Hematopoietic multipotent progenitor cell treated with erythropoietin and hydrocortisone succinate and interleukin-3 and kit ligand, for 17 days (in vitro differentiated cells): ENCODE data around the gene GPR26.

Source experiments
- DNase-seq: peaks from one replicate; pipeline ENCODE4 v3.0.0-alpha.2; 2015; ENCODE audit warnings: low spot score

Gene GPR26

DNA sequence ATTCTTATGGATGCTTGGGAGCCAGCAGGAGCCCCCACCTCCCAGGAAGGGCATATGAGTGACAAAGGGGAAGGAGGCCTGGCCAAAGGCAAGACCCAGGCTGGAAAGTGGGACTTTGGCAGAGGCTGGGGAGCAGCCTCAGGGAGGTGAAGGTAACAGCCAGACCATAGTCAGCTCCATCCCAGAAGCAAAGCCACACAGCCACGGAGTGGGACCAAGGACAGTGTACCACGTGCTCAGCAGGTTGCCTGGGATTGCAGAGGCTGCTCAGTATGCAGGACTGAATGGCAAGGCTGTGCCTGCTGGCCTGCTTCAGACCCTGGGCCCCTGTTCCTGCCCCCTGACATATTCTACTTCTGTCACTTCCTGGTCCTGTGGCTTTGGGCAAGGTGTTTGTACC, 17.6 kb upstream of the GPR26 start:
- no peak for DNase-seq

DNA sequence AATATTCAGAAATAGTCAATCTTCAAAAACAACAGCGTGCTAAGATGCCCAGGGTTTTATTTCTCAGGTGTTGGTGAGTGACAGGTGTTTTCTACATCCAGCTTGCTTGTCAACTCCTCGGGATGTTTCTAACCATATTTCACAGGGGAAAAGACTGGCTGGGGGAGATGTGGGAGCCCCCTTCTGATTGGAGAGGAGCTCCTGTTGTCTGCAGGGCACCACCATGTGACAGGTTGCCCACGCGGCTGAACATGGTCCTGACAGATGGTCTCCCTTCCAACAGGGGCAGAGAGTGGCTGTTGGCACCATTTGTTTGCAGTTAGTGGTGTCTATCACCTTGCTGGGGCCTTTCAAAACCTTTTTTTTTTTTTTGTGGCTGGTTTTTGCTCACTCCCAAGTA, 16.5 kb upstream of the GPR26 start:
- no peak for DNase-seq

DNA sequence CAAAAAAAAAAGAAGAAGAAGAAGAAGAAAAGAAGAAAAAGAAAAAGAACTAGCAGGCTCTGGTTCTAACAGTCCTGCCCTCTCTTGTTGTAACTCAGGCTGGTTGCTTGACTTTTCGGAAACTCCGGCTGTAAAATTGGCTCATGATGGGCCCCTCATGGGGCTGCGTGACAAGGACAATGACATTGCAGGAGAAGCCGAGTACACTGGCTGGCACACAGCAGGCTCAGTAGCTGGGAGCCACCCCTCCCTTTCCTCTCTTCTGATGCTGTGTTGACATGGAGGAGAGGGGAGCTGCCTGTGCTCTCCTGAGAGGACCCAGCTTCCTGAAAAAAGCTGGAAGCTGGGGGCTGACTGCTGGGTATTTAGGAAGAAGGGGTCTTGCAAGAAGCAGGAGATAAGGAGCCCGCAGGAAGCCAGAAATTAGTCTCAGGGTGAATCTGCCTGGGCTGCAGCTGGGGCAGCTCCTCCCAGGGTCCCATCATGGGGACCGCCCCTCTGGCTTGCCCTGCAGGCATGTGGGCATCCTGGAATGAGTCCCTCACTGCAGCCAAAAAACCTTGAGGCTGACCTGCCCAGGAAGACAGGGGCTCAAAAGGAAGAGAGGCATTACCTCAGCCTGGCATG, 14.6 kb upstream of the GPR26 start:
- no peak for DNase-seq

DNA sequence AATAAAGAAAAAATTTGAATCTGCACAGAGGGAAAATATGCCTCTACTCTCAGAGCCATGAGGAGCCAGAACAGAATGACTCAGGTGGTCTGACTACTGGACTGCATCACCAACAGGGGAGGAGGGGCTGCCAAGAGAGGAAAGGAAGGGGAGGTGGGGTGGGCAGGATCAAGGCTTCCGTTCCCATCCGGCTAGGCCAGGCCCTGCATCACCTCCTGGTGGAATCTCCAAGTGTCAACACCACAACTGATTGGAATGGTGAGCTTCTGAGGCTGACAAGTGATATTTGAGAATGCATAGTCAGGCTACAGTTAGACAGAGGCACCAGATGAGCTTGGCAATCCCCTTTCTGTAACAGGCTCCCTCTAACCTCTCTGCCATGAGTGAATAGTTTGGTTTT, 10.4 kb upstream of the GPR26 start:
- no peak for DNase-seq

DNA sequence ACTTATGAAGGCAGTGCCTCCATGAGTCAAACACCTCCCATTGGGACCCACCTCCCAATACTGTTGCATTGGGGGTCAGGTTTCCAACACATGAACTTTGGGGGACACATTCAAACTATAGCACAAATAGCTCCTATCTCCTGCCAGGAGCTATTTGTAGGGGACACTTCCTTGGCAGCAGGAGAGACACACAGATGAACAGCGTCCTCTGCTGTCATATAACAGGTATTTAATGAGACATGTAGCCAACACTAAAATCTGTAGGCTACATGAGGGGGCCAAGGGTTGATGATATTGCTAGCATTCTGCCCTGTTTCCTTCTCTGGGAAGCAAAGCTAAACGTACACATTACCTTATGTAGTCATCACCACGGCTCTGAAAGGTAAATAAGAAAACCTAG, 2.6 kb upstream of the GPR26 start:
- no peak for DNase-seq

DNA sequence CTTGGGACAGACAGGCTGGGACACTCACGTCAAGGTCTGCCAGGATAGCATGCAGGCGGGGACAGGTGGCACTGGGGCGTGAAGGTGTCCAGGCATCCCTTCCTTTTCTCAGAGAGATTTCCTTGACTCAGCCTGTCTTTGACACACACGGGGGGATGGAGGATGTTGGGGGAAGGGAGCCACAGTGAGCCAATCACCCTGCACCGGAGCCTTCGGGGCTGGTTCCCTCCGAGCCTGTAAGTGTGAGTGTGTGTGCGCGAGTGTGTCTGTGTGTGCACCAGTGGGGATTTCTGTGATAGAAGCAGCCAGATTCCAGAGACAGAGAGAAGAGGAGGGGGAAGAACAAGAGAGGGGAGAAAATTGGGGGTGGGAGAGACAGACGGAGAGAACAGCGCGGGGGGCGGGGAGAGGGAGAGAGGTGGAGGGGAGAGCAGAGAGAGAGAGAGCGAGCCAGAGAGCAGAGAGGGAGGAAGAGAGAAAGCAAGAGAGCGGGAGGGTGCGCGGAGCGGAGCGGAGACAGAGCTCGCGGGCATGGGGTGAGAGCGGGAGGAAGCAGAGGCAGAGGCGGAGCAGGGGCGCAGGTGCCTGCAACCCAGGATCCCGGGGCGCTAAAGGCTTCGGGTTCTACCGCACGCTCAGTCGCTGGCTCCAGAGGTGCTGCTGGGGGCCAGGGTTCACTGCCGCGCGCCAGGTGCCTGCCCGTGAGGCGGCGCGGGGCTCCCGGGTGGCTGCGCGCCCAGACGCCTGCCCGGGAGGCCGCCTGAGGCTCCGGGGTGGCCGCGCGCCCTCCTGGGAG, 466 bp upstream of the GPR26 start:
- DNase-seq, result no peak

DNA sequence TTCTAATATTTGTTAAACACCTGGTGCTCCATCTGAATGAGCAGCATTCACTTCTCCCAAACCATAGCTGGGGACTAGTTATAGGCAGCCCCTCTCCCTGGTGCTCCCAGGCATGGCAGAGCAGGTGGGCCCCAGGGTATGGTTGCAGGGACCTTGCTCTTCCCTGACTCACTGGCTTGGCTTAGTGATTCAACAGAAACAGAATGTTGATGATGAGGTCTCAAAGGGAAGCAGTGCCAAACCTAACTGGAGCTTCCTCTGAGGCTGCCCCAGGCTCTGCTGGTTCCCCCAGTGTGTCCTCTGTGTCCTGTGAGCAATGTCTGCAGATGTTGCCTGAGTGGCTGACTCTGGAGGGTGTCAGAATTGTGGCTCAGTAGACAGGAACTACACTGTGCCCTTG, 3.7 kb downstream of the GPR26 start:
- no peak for DNase-seq

DNA sequence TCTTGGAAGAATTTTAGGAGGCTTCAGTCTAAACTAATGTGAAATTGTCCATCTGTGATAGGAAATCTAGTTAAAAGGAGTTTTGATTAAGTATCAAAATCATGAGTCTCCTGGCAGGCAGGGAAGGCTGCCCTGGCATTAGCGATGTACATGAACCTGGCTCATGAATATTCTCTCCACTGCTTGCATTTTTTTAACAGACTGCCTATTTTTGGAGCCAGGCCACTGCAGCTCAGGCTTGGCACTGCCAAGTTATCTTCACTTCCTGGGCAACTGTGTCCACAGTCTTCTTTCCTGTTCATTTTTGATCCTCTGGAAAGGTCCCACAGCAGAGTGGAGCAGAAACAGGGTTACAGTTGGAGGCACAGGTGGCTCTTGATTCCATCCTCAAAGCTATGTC, 7.0 kb downstream of the GPR26 start:
- no peak for DNase-seq

DNA sequence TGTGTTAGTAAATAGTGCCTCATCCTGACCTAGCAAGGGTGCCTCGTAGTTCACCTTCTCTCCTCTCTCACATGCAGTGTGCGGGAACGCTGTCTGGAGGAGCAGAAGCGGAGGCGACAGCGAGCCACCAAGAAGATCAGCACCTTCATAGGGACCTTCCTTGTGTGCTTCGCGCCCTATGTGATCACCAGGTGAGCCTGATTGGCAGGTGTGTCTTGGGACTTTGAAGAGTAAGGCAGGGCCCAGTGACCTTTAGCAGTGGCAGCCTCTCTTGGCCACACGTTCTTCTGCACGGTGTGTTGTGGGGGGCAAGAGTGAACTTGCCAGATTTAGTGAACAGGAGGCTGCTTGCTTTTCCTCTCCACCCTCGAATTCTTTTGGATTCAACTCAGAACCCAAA, 8.6 kb downstream of the GPR26 start:
- DNase-seq, result no peak

DNA sequence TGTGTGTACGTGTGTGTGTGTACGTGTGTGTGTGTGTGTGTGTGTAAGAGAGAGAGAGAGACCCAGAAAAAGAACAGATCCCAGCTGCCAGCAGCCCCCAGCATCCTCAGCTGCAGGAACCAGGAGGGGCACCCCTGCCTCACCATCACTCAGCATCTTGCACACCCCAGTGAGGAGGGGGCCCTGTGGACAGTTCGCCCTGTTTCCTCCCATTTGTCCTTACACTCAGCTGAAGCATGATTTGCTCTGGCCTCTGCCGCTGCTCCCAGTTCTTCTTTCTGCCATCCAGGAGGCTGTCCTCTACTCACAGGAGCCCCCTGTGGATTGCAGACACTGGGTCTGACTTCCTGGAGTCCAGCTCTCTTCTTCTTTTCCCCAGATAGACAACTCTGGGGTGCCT, 9.7 kb downstream of the GPR26 start:
- DNase-seq, result no peak

DNA sequence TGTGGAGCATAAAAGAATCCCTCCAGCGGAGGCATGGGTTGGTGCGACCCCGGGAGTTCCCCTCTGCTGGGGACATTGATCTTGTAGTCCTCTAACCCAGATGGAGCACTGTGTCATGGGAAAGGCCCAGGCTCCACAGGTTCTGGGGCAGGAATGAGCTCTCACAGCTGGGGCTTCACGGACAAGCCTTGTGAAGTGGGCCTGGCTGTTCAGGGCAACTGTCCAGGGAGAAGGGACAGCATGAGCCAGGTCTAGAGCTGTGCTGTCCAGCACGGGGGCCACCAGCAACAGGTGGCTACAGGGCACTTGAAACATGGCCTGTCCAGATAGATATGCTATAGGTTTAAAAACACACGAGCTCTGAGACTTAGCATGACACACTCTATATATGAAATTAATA, 11.4 kb downstream of the GPR26 start:
- no peak for DNase-seq

DNA sequence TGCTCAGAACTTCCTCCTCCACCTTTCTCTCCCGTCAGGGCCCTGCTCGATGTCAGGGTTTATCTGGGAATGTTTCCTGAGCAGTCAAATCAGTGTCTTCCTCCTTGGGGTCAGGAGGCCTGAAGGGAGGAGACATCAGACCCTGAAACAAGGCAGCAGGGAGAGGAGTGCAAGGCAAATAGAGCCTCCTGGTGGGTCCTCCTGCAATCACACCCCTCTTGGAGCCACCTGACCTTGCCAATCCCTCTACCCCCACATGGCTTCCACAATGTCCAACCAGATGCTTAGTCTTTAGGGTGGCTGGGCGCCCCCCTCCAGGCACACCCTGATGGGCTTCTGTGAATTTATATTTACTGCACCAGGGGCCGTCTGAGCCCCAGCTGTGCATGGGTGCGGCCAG, 12.2 kb downstream of the GPR26 start:
- DNase-seq, result no peak

DNA sequence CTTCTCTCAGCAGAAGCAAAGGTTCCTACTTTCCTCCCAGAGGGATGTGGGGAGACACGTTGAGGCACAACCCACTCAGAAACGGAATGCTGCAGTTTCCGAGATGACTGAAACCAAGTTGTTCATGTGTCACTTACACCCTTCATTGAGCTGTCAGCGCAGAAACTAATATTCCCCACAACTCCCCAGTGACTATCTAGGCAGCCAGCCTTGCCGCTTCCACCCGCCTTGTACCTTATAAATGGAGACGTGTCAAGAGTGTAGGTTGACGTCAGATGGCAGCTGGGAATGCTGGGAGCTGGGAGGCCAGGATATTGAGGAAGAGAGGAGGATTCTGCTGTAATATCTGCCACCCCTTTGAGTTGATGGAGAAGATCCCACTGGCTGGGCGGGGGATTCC, 15.1 kb downstream of the GPR26 start:
- DNase-seq, result no peak

DNA sequence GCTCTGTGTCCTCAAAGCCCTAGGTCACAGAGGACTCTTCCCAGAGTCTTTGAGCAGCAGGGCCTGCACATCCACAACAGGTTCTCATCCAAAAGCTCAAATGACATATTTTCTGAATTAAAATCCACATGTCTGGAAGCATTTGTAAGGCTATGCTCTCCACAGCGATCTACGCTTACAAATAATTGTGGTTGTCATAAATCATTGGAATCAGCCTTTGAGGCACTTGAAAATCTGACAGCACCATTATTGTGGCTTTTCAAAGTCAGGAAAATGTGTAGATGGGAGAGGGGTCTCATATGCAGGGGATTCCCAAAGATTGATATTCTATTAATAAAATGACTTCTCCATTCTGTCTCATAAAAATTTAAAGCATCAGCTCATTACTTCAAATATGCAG, 16.3 kb downstream of the GPR26 start:
- no peak for DNase-seq

DNA sequence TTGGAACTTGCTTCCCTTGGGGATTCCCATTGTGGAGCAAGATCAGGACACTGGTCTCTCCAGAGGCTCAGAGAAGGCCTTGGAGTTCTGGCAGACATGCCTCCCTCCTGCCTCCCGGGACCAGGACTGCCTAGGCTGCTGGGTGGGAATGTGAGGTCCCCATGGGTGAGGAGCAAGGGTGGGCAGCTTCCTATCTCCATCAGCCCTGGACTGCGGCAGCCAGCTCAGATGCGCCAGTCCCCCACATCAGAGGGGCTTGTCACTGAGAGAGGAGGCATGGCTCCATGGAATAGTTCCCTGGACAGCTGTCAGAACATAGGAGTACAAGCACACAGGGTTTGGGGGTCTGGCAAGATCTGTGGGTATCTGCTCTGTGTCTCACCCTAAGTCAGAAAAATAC, 17.3 kb downstream of the GPR26 start:
- no peak for DNase-seq

DNA sequence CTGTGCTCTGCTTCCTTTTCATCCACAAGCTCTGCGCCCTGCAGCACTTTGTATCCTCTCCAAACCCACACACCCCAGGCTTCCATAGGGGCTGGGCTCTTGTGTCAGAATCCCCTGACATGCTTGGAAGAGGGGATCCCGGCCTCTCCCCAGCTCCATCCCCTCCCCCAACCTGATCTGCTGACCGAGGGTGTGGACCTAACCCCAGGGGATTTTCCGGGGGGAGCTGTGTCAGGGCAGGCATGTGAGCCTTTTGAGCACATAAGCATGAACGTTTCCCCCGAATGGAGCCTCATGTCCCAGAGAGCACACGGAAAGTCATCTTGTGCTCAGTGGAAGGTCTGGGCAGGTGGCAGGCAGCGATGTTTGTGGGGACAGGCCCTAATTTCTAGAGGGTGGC, 17.7 kb downstream of the GPR26 start:
- no peak for DNase-seq

DNA sequence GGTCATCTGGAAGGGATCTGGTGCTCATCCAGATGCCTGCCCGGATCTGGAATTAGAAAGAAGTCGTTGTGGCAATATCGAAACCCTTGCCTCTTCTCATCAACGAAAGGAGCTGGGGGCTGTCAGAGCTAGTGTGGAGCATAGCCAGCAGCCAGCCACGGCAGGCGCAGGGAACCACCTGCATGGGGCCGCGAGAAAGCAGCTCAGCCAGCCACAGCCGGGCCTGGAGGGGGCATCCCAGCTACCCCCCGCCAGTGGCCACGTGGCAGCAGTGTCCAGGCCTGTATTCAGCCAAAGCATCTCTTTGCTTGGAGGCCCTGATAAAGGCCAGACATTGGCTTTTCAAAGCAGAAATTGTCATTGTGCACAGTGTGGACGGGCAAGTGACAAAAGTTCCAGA, 19.1 kb downstream of the GPR26 start:
- no peak for DNase-seq

DNA sequence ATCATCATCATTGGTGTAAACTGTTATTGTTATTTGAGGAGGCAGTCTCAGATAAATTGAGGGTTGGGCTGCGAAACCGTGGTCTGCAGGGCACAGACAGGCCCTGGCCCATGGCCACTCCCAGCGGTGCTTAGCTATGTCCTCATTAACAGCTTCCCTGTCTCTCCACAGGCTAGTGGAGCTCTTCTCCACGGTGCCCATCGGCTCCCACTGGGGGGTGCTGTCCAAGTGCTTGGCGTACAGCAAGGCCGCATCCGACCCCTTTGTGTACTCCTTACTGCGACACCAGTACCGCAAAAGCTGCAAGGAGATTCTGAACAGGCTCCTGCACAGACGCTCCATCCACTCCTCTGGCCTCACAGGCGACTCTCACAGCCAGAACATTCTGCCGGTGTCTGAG, 21.6 kb downstream of the GPR26 start:
- no peak for DNase-seq

DNA sequence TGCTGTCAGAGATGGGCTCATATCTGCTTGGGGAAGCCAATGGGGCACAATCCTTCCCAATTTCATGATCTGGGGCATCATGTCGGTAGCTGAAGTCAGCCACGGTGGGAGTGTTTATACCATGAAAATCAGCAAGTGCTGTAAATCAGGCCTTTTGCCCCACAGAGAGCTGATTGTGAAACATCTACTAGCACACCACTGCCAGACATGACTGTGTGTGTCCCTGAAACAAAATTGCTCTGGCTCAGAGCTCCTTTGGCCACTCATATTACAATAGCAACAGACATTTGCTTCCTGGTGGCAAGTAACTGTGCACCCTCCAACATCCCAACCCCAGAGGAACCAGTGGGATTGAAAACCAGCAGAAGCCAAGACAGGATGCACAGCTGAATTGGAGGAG, 23.7 kb downstream of the GPR26 start:
- no peak for DNase-seq

DNA sequence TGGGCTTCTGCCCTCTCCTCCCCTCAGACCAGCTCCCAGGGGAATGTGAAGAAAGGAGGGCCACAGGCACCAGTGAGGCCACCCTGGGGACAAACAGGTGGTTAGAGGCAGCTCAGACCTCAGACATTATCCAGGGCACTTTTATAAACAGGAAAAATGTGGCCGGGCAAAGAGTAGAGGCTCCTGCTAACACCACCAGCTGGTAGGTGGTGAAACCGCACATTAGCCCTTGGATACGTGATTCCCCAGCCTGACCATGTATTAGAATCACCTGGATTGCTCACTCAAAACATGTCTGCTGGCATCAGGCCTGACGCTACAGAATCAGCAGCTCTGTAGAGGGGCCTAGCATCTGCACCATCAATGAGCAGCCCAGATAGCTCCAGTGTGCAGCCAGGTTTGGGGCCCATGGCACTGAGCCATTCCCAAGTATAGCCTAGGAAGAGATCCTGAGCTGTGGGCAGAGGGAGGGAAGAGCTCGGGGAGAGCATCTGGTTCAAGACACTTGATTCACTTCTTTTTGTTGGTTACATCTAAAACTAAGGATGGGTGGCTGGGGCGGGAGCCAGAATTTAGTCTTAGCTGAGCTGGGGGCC, 37.1 kb downstream of the GPR26 start:
- no peak for DNase-seq

DNA sequence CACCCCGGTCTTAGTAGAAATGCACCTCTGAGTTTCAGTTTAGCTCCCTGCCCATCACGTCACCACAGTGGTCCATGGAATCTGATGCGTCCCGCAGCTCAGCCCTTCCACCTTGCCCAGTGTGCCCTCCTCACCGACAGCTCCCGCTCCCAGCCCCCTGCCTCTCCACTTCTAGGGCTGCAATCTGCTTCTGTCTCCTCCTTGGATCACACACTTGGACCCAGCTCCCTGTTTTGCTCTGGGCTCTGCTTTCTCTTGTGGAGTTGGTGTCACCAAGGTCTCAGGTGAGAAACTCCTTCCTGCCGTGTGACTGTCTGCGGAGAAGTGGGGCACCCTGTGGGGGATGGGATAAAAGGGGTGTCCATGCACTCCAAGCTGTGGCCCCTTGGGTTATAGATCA, 37.9 kb downstream of the GPR26 start:
- DNase-seq, result no peak

DNA sequence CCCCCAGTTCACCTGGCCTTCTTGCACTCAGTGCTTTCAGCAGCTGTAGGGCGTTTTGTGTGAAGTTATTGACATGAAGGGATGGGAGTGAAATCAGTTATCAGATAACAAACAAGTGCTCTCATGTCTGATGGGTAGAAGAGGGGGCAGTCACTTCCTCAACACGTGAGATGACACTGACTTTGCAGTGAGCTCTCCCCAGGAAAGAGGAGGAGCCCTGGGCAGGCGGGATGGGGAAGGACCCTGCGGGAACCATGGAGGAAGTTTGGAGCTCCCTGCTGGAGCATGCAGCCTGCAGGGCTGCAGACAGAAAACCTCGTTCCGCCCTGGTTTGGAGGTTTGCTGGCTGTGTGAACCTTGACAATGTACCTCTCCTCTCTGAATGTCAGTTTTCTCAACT, 38.7 kb downstream of the GPR26 start:
- DNase-seq, result no peak

DNA sequence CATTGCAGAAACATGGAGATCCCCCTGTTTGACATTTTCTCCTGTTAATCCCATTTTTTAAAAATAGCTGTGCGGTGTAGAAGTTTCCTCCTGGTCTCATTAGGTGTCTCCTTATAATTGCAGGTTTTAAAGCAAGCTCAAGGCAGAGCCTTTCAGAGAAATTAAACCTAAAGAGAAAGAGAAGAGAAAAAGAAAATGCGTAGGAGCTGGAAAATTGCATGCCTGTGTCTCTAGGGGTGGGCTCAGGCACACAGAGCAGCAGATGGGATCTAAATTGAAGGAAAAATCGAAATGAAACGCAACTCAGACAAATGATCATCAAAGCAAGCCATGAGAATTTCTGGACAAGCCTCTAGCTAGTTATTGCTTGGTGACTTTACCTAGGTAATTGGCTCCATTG, 40.1 kb downstream of the GPR26 start:
- DNase-seq, result no peak

DNA sequence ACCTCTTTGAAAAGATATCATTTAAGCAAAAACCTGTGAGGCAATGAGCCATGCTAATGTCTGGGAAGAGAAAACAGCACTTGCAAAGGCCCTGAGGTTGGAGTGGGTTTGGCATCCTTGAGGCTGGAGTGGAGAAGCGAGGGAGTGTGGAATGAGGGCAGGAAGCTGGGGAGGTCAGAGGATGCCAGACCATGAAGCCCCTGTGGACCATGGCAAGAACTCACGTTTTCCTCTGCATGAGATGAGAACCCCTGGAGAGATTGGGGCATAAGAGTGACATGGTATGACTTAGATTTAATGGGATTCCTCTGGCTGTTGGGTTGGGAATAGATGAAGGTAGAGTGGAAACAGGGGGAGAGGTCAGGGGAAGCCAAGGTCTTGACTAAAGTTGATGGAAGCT, 49.4 kb downstream of the GPR26 start:
- DNase-seq, result no peak
